Colon (tissue), 2 donors: ENCODE data around the gene TPR.

Experiments
- FAIRE-seq: peaks from 2 replicates; lab custom pipeline; 2012; peaks lifted over from hg19 to GRCh38; lab: Jason Lieb, UNC
- donor health status: control.
- donor health status: control.

Gene TPR

DNA sequence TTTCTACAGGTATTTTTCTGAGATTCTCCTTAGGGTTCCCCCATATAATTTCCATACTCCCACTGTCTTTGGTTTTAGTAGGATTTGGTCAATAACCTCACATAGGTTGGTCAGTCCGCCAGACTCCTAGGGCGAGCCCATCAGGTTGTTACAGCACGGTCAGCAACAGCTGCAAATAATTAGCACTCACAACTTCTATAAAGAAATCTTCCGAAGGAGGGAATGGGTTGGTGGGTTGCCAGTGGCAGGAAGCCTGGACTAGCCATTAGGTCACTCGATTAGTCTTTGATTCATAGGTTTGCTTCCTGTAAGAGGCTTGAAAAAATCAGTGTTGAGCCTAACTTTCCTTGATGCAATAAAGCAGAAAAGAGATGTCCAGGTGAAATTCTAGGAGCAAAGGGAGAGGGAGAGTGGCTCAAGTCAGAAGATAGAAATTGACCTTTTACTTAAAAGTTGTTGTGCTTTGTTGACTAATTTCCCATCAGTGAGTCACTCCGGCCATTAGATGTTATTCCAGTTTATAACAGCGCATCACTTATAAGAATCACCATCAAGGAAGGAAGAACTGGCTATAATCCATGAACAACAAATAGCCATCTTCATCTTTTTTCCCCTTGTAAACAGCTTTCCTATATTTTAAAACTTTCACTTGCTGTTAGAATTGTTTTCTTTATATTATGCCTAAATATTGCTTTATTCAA, 88.3 kb downstream of the TPR start:
- FAIRE-seq, result no peak

DNA sequence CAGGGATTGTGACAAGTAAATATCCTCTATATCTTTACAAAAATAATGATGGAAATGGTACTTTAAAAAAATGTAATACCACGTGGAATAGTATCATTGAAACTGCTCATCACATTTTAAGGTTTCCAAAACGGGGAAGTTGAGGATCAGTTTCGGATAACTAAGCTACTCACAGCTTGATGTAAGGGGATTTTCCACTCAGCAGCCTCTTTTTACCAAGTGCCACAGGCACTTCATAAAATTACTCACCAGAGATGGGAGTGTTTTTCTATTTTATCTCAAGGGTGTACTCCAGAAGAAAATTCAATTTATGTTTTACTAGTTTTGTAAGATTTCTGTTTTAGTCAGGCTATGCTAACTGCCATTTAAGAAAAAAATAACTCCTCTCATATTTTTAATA, 91.7 kb downstream of the TPR start:
- FAIRE-seq, result no peak

DNA sequence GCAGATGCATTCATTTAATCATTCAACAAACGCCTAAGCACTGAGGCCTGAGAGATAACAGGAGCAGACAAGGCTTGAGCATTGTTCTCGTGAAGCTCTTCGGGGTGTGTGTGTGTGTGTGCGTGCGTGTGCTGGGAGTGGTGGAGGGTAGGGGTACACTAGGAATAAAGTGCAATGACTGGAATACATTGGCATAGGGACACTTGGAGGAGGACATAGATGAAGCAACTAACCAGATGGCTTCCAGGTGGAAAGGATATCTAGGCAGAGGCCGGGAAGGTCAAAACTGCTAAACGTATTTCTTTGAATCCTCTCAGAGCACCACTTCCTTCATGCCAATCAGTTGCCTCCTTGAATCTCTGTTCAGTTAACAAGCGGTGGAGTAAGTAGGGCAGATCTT, 92.6 kb downstream of the TPR start:
- FAIRE-seq, result no peak

DNA sequence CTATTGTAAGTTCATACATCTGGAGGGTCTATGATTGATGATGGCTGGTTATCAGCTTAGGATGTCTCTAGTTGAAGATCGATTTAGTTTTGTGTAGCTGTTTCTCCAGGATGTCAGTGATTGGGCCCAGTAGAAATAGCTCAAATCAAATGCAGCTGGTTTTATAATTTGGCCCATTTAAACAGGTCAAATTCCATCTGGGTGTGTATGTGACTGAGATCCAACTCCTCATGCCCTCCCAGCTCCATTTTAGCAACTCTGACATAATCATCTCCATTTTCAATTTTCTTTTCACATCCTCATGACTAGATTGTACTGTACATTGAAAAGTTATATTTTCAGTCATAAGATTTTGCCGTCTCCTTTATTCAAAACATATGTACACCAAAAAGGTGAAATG, 99.2 kb downstream of the TPR start:
- no peak for FAIRE-seq

DNA sequence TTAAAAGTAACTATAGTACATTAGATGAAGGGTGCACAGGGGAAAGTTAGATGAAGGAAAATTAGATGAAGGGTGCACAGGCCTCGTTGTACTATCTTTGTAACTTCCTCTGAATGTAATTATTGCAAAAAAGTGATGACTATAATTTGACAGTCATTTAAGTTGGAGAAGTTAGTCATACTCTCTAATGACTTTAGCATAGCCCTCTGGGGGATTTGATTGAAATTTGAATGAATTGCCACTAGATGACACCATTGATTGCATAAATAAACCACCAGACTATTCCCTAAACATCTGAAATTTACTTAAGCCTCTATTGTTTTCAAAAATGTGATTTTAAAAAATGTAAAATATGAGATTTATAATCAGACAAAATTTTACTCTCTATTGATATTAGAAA, 102.6 kb downstream of the TPR start:
- no peak for FAIRE-seq

DNA sequence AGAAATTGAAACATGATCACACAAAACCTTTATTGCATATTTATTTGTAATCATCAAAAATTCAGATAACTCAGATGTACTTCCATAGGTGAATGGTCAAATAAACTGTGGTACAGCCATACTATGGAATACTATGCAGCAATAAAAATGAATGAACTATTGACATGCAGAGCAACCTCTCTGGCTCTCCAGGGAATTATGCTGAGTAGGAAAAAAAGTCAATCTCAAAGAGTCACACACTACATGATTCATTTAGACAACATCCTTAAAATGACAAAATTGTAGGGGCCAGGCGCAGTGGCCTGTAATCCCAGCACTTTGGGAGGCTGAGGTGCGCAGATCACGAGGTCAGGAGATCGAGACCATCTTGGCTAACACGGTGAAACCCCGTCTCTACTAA, 104.0 kb downstream of the TPR start:
- FAIRE-seq, result no peak
